GM12892 (cell line): ENCODE data around the gene HIGD1A.

Source experiments
- POLR2A ChIP-seq: IDR thresholded peaks from 2 replicates; pipeline ENCODE4 v1.6.1; 2011; ENCODE audit warnings: low read depth, low read length, control low read depth
- POLR2AphosphoS5 ChIP-seq: IDR thresholded peaks from 2 replicates; pipeline ENCODE4 v1.6.1; 2011; ENCODE audit warnings: low read depth, low read length, control low read depth
- TAF1 ChIP-seq: IDR thresholded peaks from 2 replicates; pipeline ENCODE4 v1.6.1; 2011; ENCODE audit warnings: low read depth, mild to moderate bottlenecking, control low read depth, low read length, borderline replicate concordance

GRCh38 chr3:42853739-42854302, 49.5 kb upstream of the HIGD1A start:
- no peak for TF ChIP-seq POLR2A
- TF ChIP-seq POLR2AphosphoS5: no peak
- TF ChIP-seq TAF1: no peak
